ENCODE data around the gene RALA. TPM values are rescaled to one million over a fixed set of nuclear protein-coding genes. Genes with fewer than 3 reads are reported as not detected.

RALA gene
- total and polyA plus RNA-seq, 10 of the 15 experiments (the other 5 are each of a cell fraction or from before 2014, with no cell fraction given) = 7.5 to 53.3 (median 23.1) TPM

DNA sequence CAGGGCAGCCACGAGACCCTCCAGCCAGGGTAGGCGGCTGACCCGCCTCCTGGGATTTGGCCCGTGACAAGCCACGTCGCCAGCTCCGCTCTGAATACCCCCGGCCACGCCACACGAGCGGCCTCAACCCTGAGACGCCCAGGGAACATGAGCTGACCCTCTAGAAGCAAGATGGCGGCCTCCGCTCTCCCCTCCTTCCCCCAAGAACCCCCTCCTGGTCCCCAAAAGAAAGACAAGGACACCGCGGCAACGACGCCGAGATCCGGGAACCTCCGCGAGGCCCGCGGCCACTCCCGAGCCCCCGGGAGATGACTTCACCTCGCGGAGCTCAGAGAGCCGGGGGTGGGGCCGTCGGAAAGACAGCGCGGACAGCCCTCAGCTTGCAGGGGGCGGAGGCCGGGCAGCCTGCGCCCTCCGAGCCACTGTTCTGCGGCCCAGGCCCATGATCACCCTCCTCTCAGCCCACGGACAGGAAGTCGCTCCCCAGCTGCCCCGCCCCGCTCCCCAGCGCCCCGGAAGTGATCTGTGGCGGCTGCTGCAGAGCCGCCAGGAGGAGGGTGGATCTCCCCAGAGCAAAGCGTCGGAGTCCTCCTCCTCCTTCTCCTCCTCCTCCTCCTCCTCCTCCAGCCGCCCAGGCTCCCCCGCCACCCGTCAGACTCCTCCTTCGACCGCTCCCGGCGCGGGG, at the start of gene RALA (continued):
- no peak for TF ChIP-seq SMAD1 (IDR thresholded peaks at IDR 0.05; ENCODE audit: low read depth, partially characterized antibody)
- 0 out of 2 replicates have a peak, but pooled peaks have one; percentile 44 for TF ChIP-seq HDGF (IDR thresholded peaks at IDR 0.05)
- TF ChIP-seq, protein P1, sequence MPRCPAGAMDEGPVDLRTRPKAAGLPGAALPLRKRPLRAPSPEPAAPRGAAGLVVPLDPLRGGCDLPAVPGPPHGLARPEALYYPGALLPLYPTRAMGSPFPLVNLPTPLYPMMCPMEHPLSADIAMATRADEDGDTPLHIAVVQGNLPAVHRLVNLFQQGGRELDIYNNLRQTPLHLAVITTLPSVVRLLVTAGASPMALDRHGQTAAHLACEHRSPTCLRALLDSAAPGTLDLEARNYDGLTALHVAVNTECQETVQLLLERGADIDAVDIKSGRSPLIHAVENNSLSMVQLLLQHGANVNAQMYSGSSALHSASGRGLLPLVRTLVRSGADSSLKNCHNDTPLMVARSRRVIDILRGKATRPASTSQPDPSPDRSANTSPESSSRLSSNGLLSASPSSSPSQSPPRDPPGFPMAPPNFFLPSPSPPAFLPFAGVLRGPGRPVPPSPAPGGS (IDR thresholded peaks at IDR 0.05; ENCODE audit: borderline replicate concordance, insufficient read depth, low read depth, low read length, poor library complexity, severe bottlenecking) = no peak
- TF ChIP-seq BMI1 (IDR thresholded peaks at IDR 0.05; ENCODE audit: borderline replicate concordance) = no peak
- peak; percentile 54; the same call in 1 of the 2 replicates for TF ChIP-seq SREBF2 (IDR thresholded peaks at IDR 0.05; ENCODE audit: low read length)
- no peak for TF ChIP-seq BACH1 (IDR thresholded peaks at IDR 0.05; ENCODE audit: borderline replicate concordance)
- peak; percentile 62 for TF ChIP-seq MXI1 (IDR thresholded peaks at IDR 0.05; ENCODE audit: low read depth, low read length)
- TF ChIP-seq ASH2L (IDR thresholded peaks at IDR 0.05; ENCODE audit: borderline replicate concordance, low read depth) = no peak
- TF ChIP-seq NR2C1 (IDR thresholded peaks at IDR 0.05) = peak; percentile 98
- TF ChIP-seq KDM1A (IDR thresholded peaks at IDR 0.05; ENCODE audit: borderline replicate concordance) = no peak
- TF ChIP-seq JUND (IDR thresholded peaks at IDR 0.05; ENCODE audit: low read depth, low read length) = no peak
- TF ChIP-seq TAF1 (IDR thresholded peaks at IDR 0.05; ENCODE audit: borderline replicate concordance, low read depth, low read length) = peak; percentile 81
- TF ChIP-seq, protein P2, sequence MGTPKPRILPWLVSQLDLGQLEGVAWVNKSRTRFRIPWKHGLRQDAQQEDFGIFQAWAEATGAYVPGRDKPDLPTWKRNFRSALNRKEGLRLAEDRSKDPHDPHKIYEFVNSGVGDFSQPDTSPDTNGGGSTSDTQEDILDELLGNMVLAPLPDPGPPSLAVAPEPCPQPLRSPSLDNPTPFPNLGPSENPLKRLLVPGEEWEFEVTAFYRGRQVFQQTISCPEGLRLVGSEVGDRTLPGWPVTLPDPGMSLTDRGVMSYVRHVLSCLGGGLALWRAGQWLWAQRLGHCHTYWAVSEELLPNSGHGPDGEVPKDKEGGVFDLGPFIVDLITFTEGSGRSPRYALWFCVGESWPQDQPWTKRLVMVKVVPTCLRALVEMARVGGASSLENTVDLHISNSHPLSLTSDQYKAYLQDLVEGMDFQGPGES (IDR thresholded peaks at IDR 0.05) = no peak
- no peak for TF ChIP-seq ZSCAN29 (IDR thresholded peaks at IDR 0.05)
- TF ChIP-seq, protein P3, sequence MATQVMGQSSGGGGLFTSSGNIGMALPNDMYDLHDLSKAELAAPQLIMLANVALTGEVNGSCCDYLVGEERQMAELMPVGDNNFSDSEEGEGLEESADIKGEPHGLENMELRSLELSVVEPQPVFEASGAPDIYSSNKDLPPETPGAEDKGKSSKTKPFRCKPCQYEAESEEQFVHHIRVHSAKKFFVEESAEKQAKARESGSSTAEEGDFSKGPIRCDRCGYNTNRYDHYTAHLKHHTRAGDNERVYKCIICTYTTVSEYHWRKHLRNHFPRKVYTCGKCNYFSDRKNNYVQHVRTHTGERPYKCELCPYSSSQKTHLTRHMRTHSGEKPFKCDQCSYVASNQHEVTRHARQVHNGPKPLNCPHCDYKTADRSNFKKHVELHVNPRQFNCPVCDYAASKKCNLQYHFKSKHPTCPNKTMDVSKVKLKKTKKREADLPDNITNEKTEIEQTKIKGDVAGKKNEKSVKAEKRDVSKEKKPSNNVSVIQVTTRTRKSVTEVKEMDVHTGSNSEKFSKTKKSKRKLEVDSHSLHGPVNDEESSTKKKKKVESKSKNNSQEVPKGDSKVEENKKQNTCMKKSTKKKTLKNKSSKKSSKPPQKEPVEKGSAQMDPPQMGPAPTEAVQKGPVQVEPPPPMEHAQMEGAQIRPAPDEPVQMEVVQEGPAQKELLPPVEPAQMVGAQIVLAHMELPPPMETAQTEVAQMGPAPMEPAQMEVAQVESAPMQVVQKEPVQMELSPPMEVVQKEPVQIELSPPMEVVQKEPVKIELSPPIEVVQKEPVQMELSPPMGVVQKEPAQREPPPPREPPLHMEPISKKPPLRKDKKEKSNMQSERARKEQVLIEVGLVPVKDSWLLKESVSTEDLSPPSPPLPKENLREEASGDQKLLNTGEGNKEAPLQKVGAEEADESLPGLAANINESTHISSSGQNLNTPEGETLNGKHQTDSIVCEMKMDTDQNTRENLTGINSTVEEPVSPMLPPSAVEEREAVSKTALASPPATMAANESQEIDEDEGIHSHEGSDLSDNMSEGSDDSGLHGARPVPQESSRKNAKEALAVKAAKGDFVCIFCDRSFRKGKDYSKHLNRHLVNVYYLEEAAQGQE (IDR thresholded peaks at IDR 0.05; ENCODE audit: low read depth, low read length) = peak; percentile 15; the same call in 1 of the 2 replicates
- TF ChIP-seq CREM (IDR thresholded peaks at IDR 0.05; ENCODE audit: low read depth) = 0 out of 2 replicates have a peak, but pooled peaks have one; percentile 21
- no peak for TF ChIP-seq RFX5 (IDR thresholded peaks at IDR 0.05; ENCODE audit: low read depth, low read length)
- no peak for TF ChIP-seq CBX3 (IDR thresholded peaks at IDR 0.05; ENCODE audit: borderline replicate concordance, low read depth)
- TF ChIP-seq, protein P4, sequence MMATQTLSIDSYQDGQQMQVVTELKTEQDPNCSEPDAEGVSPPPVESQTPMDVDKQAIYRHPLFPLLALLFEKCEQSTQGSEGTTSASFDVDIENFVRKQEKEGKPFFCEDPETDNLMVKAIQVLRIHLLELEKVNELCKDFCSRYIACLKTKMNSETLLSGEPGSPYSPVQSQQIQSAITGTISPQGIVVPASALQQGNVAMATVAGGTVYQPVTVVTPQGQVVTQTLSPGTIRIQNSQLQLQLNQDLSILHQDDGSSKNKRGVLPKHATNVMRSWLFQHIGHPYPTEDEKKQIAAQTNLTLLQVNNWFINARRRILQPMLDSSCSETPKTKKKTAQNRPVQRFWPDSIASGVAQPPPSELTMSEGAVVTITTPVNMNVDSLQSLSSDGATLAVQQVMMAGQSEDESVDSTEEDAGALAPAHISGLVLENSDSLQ (IDR thresholded peaks at IDR 0.05) = peak; percentile 67
- TF ChIP-seq YY1 (IDR thresholded peaks at IDR 0.05; ENCODE audit: low read depth, low read length) = peak; percentile 89
- TF ChIP-seq, protein P5, sequence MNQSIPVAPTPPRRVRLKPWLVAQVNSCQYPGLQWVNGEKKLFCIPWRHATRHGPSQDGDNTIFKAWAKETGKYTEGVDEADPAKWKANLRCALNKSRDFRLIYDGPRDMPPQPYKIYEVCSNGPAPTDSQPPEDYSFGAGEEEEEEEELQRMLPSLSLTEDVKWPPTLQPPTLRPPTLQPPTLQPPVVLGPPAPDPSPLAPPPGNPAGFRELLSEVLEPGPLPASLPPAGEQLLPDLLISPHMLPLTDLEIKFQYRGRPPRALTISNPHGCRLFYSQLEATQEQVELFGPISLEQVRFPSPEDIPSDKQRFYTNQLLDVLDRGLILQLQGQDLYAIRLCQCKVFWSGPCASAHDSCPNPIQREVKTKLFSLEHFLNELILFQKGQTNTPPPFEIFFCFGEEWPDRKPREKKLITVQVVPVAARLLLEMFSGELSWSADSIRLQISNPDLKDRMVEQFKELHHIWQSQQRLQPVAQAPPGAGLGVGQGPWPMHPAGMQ (IDR thresholded peaks at IDR 0.05; ENCODE audit: borderline replicate concordance) = no peak
- TF ChIP-seq EGR1 (IDR thresholded peaks at IDR 0.05; ENCODE audit: borderline replicate concordance in 1 of 2, low read depth in 2 of 2, low read length in 2 of 2) = peak in 1 of 2 experiments; percentile 18; a peak in 1 of 3 replicates
